ENCODE results near the gene JADE2. TPM values are rescaled to one million over a fixed set of nuclear protein-coding genes. Genes with fewer than 3 reads are reported as not detected.

Gene JADE2
- total RNA-seq, 4 donors from 2014 or later = 35.5 to 68.1 (median 59.0) TPM

- no peak for TF ChIP-seq POLR2A (IDR thresholded peaks at IDR 0.05)
- TF ChIP-seq, protein P1, sequence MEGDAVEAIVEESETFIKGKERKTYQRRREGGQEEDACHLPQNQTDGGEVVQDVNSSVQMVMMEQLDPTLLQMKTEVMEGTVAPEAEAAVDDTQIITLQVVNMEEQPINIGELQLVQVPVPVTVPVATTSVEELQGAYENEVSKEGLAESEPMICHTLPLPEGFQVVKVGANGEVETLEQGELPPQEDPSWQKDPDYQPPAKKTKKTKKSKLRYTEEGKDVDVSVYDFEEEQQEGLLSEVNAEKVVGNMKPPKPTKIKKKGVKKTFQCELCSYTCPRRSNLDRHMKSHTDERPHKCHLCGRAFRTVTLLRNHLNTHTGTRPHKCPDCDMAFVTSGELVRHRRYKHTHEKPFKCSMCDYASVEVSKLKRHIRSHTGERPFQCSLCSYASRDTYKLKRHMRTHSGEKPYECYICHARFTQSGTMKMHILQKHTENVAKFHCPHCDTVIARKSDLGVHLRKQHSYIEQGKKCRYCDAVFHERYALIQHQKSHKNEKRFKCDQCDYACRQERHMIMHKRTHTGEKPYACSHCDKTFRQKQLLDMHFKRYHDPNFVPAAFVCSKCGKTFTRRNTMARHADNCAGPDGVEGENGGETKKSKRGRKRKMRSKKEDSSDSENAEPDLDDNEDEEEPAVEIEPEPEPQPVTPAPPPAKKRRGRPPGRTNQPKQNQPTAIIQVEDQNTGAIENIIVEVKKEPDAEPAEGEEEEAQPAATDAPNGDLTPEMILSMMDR (IDR thresholded peaks at IDR 0.05) = no peak
- intact Hi-C loops (cut with DNase I; ENCODE audit: low total_unique reads) = loop anchor here (10.0 kb wide), 1 partner anchor 107 kb away; the partner anchor contains the start of gene CDKN2AIPNL
- WGBS, 2 donors = 53 to 64% methylated on average over 3 of the region's 3 CpGs
- no peak for DNase-seq (ENCODE audit: low spot score in 2 of 2)
- no peak overlapping the region for H3K4me3 ChIP-seq (ENCODE audit: low read depth, poor library complexity, severe bottlenecking)
Observed at GRCh38 chr5:134521841-134522240, 3.6 kb upstream of the JADE2 start.

DNA sequence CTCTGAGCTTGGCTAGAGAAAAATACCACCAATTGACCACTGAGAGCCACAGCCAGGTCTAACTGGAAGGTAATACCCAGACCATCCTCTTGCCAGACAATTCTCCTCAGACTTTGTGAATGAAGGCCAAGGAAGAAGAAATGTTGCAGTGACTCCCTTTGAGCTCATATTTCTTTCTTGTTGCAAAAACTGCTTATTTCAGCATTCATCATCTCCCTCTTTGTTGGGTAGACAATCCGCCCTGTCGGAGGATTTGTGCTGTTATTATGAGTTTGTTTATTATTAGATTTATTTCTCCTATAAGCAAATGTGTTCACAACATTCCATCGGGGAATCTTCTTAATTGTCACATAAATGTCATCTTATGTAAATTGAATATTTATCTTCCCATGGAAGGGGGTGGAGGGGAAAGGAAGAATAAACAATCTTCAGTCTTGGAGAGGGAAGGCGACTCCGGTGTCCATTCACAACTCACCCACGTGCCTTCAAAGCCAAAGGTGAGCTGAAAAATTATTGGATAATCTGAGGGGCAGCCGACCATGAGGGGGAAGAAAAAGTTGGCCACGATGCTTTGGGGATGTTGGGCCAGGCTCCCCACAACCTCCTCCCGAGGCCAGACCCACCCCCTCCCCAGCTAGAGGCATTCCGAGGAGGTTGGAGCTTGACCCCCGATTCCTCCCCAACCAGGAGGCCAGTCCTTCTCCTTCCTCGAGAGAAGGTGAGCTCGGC, 1.8 kb upstream of the JADE2 start:
- no peak for TF ChIP-seq POLR2A (IDR thresholded peaks at IDR 0.05)
- TF ChIP-seq, protein P1 (IDR thresholded peaks at IDR 0.05) = no peak
- intact Hi-C loops (cut with DNase I; ENCODE audit: low total_unique reads) = loop anchor here (10.0 kb wide), 1 partner anchor 109 kb away; the partner anchor contains the start of gene CDKN2AIPNL
- no peak overlapping the region for H3K4me3 ChIP-seq (ENCODE audit: low read depth, poor library complexity, severe bottlenecking)
- no peak for DNase-seq (ENCODE audit: low spot score in 2 of 2)
- 11 to 18% methylated on average over 9 to 13 of the region's 13 CpGs for WGBS, 2 donors

DNA sequence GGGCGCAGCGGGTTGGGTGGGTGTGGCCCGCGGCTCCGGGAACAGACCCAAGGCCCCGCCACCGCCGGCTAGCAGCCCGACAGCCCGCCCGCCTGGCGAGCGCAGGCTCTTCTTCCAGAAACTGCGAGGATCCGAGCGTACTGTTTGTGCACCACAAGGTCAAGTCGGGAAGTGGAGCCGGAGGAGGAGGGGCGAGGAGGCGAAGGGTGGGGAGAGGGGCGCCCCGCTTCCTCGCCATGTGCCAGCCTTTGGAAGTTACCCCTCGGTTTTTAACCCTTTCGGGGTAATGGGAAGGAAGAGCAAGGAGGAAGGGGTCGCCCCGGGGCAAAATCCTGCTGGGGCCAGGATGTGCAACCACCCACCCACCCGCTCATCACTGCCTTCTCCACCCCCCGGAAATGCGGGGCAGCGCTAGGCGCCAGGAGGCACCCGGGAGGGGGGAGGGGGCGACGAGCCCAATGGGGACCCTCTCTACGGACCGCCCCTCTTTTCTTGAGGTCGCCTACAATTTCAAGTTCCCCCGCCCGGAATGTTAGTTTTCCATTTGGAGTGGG, 1.1 kb upstream of the JADE2 start:
- peak in 1 of 2 donors; percentile 63 for TF ChIP-seq POLR2A (IDR thresholded peaks at IDR 0.05)
- TF ChIP-seq, protein P1 (IDR thresholded peaks at IDR 0.05) = no peak
- WGBS, 2 donors = 0 to 2% methylated on average over 33 to 38 of the region's 40 CpGs
- intact Hi-C loops (cut with DNase I; ENCODE audit: low total_unique reads) = loop anchor here (10.0 kb wide), 1 partner anchor 110 kb away; the partner anchor contains the start of gene CDKN2AIPNL
- peak; percentile 85 to 97 for DNase-seq (ENCODE audit: low spot score in 2 of 2)
- H3K4me3 ChIP-seq (ENCODE audit: low read depth, poor library complexity, severe bottlenecking) = peak overlapping the region; percentile 85

DNA sequence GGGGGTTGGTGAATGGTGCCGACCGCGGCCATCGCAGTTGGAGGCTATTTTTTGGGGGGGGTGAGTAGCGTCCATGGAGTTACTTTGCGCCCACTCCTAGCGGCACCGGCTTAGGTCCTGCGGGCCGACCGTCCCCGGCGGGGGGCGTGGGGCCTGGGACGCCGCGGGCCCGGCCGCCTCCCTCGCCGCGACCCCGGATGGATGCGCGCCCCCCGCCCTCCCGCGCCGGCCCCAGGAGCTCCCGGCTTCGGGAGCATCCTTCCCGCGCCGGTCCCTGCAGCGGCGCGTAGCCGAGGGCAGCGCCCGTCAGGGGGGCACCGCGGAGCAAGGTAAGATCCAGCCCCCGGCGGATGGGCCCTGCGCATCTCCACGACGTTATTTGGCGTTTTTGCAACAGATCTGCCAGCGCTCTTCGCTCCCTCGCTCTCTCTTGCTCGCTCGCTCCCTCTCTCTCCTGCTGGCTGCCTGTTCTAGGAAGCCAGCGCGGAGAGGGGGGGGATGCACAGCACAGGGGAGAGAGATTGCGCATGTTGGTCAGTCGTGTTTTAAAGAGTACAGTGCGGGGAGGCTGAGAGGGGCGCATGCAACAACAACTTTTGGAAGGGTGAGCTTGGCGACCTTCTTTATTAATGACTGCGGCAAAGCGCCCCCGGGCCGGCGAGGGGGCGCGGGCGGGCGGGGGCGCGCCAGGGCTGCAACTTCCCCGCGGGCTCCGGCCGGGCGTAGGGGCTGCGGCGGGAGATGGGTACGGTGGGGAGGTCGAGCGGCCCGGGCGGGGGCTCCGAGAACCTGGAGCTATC, 413 bp downstream of the JADE2 start:
- peak; percentile 62 to 94 for DNase-seq (ENCODE audit: low spot score in 2 of 2)
- WGBS, 2 donors = 1 to 2% methylated on average over 44 to 47 of the region's 84 CpGs
- peak overlapping the region; percentile 85 for H3K4me3 ChIP-seq (ENCODE audit: low read depth, poor library complexity, severe bottlenecking)
- TF ChIP-seq, protein P1 (IDR thresholded peaks at IDR 0.05) = no peak
- TF ChIP-seq POLR2A (IDR thresholded peaks at IDR 0.05) = no peak
- intact Hi-C loops (cut with DNase I; ENCODE audit: low total_unique reads) = loop anchor here (10.0 kb wide), 1 partner anchor 111 kb away; the partner anchor contains the start of gene CDKN2AIPNL

- H3K4me3 ChIP-seq (ENCODE audit: low read depth, poor library complexity, severe bottlenecking) = peak overlapping the region; percentile 85
- peak; percentile 81 to 96 for DNase-seq (ENCODE audit: low spot score in 2 of 2)
- WGBS, 2 donors = 0 to 2% methylated on average over 23 to 32 of the region's 61 CpGs
- intact Hi-C loops (cut with DNase I; ENCODE audit: low total_unique reads) = loop anchor here (10.0 kb wide), 1 partner anchor 112 kb away; the partner anchor contains the start of gene CDKN2AIPNL
- TF ChIP-seq POLR2A (IDR thresholded peaks at IDR 0.05) = no peak
- TF ChIP-seq, protein P1 (IDR thresholded peaks at IDR 0.05) = no peak
Observed at GRCh38 chr5:134526483-134527155, 1.1 kb downstream of the JADE2 start.
